Measurements from ENCODE around the gene IER3.

DNA sequence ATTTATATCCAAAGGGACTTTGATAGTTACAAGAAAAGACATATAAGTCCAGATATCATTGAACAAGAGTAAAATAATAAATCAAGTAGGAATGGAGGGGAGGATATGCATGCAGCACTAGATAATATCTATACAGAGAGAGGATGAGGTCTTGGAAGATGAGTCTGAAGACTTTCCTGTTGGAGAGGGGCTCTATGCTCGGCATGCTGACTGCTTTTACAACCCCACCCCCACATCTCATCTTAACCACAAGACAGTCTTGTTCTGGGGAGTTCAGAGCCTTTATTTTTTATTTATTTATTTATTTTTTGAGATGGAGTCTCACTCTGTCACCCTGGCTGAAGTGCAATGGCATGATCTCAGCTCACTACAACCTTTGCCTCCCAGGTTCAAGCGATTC is 48.4 kb upstream of the IER3 start:
- no peak for TF ChIP-seq CTCF (IDR thresholded peaks at IDR 0.05 in 4 of 5, conservative IDR thresholded peaks at IDR 0.05 in 1 of 5)
- no peak for TF ChIP-seq POLR2A (IDR thresholded peaks at IDR 0.05)

All from gastrocnemius medialis (tissue), 4 donors.